Colonic mucosa (tissue), 4 donors: ENCODE data around the gene VPS9D1. TPM values are rescaled to one million over a fixed set of nuclear protein-coding genes. Genes with fewer than 3 reads are reported as not detected.

Experiments used
- DNase-seq: peaks from one replicate; pipeline ENCODE4 v3.0.0-alpha.2; 2020
- H3K27ac ChIP-seq: fragments of 200-600 bp; one replicate; pipeline ENCODE4 v1.8.0; 2021
- H3K27me3 ChIP-seq: fragments of 200-600 bp; one replicate; pipeline ENCODE4 v1.8.0; 2021
- H3K36me3 ChIP-seq: fragments of 200-600 bp; one replicate; pipeline ENCODE4 v1.8.0; 2021
- H3K4me1 ChIP-seq: fragments of 200-600 bp; one replicate; pipeline ENCODE4 v1.8.0; 2021; ENCODE audit warnings: mild to moderate bottlenecking
- H3K4me3 ChIP-seq: fragments of 200-600 bp; one replicate; pipeline ENCODE4 v1.8.0; 2021
- H3K9ac ChIP-seq, 2 donors: one replicate each; pipeline ENCODE4 v1.7.0; 2013; ENCODE audit warnings: control low read depth in 2 of 2, low read depth in 2 of 2, low read length in 2 of 2
- H3K9me3 ChIP-seq: fragments of 200-600 bp; one replicate; pipeline ENCODE4 v1.8.0; 2021
- intact Hi-C: fragments of 100-400 bp; cut with DNase I; formaldehyde crosslinking; loops from one replicate; pipeline ENCODE4 v1.14.1; 2022
- total RNA-seq, 2 donors: library from RNA; stranded (reverse); fragmentation: NEBNext Ultra II Directional in 1 of 2; extraction: Animal tissue kit (Norgen Biotek cat#: 25700) in 1 of 2; gene quantifications; one replicate each; pipeline ENCODE4 v1.2.1, GENCODE V29; 2021
- TF ChIP-seq, protein P1 (sequence below): fragments of 200-600 bp; IDR thresholded peaks from one replicate; pipeline ENCODE4 v1.8.0; 2022; ENCODE audit warnings: antibody characterized with exemption, mild to moderate bottlenecking
- donor health status: healthy.
- donor health status: DM: no; HTN: no; CAD: no.
- donor health status: DM: no; HTN: no; CAD: no.

The VPS9D1 gene
- total RNA-seq, 2 donors from 2014 or later: 11.9 to 12.7 TPM

DNA sequence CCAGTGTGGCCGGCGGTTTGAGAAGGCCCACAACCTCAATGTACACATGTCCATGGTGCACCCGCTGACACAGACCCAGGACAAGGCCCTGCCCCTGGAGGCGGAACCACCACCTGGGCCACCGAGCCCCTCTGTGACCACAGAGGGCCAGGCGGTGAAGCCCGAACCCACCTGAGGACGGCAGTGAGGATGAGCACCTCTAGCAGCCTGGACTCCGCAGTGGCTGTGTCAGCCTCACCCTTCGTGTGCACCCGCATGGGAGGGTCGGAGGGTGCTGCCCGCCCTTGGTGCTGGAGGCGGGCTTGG lies 17.3 kb upstream of the VPS9D1 start:
- Histone ChIP-seq H3K36me3 (peaks cover 34% of the 10 kb centered on the region), H3K9me3 (no peaks in the 10 kb centered on the region), H3K27me3 (no peaks in the 10 kb centered on the region), H3K4me3 (no peak overlapping the region), H3K9ac (no peak overlapping the region), H3K4me1 (no peaks in the 10 kb centered on the region), H3K27ac (no peak overlapping the region)
- no peak for DNase-seq
- intact Hi-C loops: no loop called here
- TF ChIP-seq, protein P1, sequence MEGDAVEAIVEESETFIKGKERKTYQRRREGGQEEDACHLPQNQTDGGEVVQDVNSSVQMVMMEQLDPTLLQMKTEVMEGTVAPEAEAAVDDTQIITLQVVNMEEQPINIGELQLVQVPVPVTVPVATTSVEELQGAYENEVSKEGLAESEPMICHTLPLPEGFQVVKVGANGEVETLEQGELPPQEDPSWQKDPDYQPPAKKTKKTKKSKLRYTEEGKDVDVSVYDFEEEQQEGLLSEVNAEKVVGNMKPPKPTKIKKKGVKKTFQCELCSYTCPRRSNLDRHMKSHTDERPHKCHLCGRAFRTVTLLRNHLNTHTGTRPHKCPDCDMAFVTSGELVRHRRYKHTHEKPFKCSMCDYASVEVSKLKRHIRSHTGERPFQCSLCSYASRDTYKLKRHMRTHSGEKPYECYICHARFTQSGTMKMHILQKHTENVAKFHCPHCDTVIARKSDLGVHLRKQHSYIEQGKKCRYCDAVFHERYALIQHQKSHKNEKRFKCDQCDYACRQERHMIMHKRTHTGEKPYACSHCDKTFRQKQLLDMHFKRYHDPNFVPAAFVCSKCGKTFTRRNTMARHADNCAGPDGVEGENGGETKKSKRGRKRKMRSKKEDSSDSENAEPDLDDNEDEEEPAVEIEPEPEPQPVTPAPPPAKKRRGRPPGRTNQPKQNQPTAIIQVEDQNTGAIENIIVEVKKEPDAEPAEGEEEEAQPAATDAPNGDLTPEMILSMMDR: no peak

GRCh38 chr16:89737341-89738071 lies 16.8 kb upstream of the VPS9D1 start:
- TF ChIP-seq, protein P1: no peak
- no peak for DNase-seq
- intact Hi-C loops: no loop called here

GRCh38 chr16:89736554-89736953 lies 15.9 kb upstream of the VPS9D1 start:
- no peak for DNase-seq
- TF ChIP-seq, protein P1: no peak
- no peak overlapping the region for H3K27ac ChIP-seq
- H3K4me1 ChIP-seq: no peaks in the 10 kb centered on the region
- peaks cover 42% of the 10 kb centered on the region for H3K36me3 ChIP-seq
- H3K4me3 ChIP-seq: no peak overlapping the region
- no peaks in the 10 kb centered on the region for H3K27me3 ChIP-seq
- no peak overlapping the region for H3K9ac ChIP-seq
- no peaks in the 10 kb centered on the region for H3K9me3 ChIP-seq
- intact Hi-C loops: no loop called here

More at GRCh38 chr16:89737341-89738071, 16.8 kb upstream of the VPS9D1 start:
- no peaks in the 10 kb centered on the region for H3K4me1 ChIP-seq
- no peak overlapping the region for H3K9ac ChIP-seq
- no peak overlapping the region for H3K4me3 ChIP-seq
- H3K27me3 ChIP-seq: no peaks in the 10 kb centered on the region
- no peaks in the 10 kb centered on the region for H3K9me3 ChIP-seq
- H3K36me3 ChIP-seq: peaks cover 35% of the 10 kb centered on the region
- no peak overlapping the region for H3K27ac ChIP-seq

DNA sequence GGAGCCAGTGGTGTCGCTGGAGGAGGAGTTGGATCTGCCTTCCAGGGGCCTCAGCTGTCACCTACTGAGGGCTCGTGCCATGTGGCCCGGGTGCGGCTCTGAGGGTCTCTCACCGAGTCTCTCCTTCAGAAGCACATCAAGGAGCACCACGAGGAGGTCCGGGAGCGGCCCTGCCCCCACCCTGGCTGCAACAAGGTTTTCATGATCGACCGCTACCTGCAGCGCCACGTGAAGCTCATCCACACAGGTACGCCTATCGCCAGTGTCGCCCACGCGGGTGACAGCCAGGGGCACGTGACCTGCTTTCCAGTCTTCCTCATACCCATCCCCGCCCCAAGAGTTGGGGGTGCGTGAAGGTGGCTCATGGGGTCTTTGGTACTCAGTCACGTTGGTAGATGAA lies 13.1 kb upstream of the VPS9D1 start:
- H3K36me3 ChIP-seq: peaks cover 52% of the 10 kb centered on the region
- no peaks in the 10 kb centered on the region for H3K27me3 ChIP-seq
- intact Hi-C loops: no loop called here
- DNase-seq: no peak
- H3K9me3 ChIP-seq: no peaks in the 10 kb centered on the region
- no peaks in the 10 kb centered on the region for H3K4me1 ChIP-seq
- H3K4me3 ChIP-seq: no peak overlapping the region
- H3K9ac ChIP-seq: no peak overlapping the region
- no peak overlapping the region for H3K27ac ChIP-seq
- TF ChIP-seq, protein P1: no peak

DNA sequence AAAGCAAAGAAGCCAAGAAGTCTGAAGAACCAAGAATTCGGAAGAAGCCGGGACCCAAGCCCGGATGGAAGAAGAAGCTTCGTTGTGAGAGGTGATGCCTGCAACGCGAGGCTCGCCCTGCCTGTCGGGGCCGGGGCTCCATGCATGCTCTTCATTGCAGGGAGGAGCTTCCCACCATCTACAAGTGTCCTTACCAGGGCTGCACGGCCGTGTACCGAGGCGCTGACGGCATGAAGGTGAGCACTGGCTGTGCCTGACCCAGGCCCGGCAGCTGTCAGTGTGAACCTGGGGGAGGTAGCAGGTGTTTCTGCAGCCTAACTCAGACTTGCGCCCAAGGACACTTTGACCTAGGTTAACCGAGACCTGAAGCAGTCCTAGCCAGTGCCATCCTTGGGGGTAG lies 12.6 kb upstream of the VPS9D1 start:
- intact Hi-C loops: no loop called here
- TF ChIP-seq, protein P1: no peak
- Histone ChIP-seq H3K4me3 (no peak overlapping the region), H3K9me3 (no peaks in the 10 kb centered on the region), H3K27ac (no peak overlapping the region), H3K27me3 (no peaks in the 10 kb centered on the region), H3K4me1 (no peaks in the 10 kb centered on the region), H3K9ac (no peak overlapping the region), H3K36me3 (peaks cover 48% of the 10 kb centered on the region)
- no peak for DNase-seq
